ENCODE results near the gene HHAT.

Gene HHAT

DNA sequence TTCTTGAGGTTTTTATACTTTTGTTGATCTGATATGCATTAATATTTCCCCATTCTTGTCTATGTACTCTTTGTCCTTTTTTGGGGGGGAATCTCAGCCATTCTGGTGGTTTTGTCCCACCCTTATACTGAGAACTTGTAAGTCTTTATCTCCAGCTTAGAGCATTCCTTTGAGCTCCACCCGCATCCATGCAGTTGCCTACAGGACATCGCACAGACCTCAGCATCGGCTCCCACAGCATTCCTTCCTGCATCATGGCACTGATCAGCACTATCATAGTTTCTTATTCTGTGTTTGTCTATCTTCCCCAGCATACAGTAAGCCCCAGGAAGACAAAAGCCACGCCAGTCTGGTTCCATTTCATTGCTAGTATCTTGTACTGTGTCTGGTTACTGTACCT, 33.0 kb downstream of the HHAT start:
- DNase-seq, result no peak

DNA sequence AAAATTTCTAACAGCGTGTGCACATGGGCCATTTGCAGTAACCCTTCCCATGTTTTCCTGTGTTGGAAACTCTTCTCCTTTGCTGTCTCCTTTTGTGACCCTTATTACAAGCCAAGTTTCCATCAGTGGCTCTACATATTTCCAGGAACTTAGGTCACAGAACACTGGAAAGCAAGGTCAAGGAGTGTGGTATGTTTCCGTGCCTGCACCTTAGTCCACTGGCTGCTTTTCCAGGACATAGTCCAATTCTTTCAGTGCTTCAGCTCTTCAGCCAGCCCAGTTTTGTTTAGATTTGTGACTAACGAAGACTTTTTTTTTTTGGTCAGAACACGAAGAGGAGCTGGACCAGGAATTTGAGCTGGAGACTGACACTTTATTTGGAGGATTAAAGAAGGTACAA, 33.8 kb downstream of the HHAT start:
- no peak for DNase-seq

DNA sequence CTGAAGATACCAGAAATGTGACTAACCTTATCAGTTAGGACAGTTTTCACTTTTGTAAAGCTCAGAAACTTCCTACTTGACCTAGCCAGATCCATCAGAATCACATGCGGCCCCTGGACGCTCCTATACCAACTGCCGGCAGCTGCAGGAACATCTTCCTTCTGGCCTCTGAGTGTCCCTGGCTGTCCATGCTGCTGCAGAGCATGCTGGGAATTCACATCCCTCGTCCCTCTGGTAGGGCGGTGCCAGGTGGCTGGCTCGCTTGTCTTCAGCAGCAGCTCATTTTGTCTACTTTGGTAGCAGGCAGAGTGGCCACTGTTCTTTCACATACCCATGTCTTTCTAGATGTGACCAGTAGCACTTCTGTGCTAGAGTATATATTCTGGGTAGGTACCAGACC, 34.4 kb downstream of the HHAT start:
- DNase-seq, result no peak

DNA sequence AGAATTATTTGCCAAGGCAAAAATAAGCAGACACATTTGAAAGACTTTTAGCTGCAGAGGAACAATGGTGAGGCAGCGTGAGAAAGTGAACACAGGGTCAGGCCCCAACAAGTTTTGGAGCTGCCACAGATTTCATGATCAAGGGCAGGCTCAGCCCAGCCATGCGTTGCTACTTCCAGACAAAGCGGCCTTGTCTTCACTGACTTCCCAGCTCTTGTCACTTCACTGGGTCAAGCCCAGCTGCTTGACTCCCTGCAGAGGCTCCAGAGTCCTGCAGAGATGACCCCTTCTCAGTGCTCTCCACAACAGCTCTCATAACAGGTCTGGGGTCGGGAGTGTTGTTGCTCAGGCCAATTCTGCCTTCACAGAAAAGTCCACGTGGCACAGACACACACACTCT, 35.8 kb downstream of the HHAT start:
- no peak for DNase-seq

DNA sequence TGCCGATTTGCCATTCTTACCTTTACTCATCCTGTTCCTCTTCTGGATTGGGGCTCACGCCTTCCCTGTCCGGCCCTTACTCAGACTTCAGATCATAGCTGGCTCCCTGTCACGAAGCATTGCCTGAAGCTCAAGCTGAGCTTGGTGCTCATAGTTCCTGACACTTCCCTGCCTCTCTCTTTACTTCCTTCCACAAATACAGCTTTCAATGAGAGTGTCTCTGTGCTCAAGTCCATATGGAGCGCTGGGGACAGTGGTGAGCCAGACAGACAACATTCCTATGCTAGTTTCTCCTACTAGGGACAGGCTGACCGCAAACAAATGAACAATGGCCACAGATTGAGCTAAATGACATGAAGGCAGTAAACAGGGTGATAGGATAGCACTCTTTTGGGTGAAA, 38.1 kb downstream of the HHAT start:
- no peak for DNase-seq

DNA sequence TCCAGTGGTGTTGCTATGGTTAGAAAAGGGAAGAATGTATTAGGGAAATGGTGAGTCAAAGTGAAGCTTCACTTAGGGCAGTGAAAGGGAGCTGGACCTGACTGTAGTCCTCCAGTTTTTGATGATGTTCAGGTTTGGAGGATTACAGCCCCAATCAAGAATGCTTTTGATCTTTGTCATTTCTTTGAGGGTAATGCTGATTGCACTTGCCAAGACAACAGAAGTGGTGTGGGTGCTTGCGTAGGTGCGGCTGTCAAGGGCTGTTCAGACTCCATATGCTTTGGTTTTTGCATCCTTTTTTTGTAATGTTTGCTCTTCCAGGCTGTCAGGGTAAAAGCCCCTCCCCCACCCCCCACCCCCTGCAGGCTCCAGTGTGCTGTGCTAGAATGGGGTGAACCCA, 38.9 kb downstream of the HHAT start:
- DNase-seq, result no peak

DNA sequence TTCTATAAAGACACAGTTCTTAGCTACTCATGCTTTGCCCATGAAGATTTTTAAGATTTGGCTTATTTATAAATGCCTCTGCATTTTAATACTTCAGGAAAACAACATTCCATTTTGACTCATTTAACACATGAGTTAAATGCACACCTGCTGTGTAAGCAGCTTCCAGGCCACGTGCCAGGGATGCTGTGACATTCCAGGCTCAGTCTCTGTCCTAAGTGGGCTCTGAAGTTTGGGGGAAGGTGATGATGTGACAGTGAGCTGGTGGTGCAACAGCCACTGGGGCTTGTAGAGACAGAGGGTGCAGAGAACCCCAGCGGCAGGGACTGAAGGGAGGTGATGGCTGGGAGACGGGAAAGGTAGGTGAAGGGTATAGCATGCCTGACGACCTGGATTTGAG, 40.7 kb downstream of the HHAT start:
- DNase-seq, result no peak

DNA sequence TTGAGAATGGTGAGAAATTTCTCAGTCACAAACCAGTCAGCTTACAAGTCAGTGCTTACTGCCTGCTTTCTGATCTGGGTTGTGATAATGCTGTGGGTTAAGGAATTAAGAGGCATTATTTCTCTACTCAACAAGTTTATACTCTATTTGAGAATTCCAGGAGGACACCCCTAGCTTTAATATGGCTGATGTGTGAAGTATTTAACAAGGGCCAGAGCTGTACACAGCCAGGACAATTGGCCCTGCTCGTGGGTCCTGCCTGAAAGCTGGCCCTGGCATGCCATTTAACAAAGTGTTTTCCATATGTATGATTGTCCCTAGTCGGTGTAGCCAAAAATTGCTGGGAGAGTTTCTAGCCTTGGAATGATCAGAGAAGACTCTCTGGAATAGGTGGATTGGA, 43.2 kb downstream of the HHAT start:
- DNase-seq, result no peak

DNA sequence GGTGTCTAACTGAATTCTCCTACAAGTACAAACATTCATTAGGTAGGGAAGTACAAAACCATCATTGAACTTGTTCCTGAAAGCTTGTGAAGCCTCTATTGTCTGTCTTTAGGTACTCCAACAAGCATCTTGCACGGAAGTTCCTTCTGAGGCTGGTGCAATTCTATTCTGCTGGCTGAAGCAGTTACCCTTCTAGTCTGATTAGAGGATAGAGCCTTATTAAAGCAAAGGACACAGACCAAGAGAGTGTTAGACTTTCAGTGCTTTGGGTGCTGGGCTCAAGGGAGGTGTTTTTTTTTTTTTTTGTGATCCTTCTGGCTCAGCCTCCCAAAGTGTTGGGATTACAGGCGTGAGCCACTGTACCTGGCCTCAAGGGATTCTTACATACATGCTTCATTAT, 43.8 kb downstream of the HHAT start:
- no peak for DNase-seq

DNA sequence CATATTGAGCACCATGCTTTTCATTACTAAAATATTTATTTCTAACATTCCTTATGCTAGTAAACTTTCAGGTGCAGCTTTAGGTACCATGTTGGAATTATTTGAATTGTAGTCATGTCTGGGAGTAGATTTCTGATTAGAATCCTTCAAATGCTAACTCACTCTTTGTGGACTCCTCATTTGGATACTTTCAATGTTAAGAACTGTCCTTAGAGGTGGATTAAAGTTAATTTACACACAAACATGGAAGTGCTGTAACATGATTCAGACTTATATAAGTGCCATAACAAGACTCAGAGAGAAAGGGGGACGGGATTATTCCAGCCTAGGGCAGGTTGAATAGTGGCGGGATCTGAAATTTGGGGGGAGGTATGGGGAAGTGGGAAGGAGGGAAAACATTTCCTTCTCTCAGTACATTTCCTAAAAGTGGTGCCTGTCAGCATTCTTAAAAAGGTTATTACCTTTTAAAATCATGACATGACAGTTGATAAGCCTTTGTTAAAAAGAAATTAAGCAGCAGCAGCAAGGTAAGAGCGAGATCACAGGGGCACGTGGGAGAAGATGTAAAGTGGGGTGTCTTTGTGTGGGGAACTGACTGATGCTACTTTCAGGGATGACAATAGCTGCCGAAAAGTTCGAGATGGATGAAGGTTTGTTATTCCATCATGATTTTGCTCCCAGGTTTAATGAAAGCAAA, 44.4 kb downstream of the HHAT start:
- no peak for DNase-seq

DNA sequence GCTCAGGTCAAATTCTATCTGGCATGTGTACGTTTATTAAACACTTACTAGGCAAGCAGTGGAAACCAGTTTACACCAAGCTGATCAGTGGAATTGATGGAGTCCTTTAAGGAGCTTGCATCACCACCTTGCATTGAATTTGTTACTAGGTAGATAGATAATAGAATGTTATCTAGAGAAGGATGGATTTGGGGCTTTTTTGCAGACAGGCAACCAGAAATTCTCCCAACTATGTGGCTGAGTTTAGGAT, 44.9 kb downstream of the HHAT start:
- no peak for DNase-seq

DNA sequence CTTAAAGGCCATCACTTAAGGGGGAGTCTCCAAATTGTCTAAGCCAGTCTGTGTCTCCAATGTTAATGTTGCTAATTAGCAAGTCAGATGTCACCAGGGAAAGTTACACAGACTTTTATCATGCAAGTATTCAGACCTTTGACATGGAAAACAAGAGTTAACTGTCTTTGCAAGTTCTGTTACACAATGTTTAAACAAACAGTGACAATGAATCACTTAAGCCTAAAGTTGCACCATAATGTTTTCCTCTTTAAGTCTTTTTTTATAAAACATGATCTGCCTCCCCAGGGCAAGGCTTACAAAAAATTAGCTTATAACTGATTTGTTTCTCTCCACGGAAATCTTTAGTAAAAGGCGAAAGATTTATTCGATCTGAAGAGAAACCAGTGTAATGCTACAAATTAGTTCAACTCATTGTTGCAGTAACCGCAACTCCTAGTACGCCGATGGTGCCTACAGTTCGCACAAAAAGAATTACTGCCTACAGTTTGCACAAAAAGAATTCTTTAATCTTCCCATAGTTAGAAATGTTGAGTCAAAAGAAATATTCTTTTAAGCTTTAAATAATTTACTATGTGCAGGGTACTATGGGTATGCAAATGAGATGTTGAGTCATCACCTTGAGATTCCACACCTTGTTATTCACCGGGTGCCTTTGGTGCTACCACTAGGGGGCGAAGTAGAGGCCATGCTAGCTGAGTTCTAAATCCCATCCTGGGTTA, 45.3 kb downstream of the HHAT start:
- DNase-seq, result no peak

DNA sequence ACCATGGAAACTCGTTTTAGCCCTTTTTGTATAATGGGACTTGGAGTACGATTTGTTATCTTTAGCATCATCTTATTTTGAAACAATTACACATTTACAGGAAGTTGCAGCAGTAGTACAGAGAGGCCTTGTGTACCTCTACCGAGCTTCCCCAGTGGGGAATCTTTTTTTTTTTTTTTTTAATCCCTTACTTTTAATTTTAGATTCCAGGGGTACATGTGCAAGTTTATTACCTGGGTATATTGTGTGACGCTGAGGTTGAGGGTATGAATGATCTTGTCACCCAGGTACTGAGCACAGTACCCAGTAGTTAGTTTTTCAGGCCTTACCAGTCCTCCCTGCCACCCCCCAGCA, 45.9 kb downstream of the HHAT start:
- DNase-seq, result no peak

DNA sequence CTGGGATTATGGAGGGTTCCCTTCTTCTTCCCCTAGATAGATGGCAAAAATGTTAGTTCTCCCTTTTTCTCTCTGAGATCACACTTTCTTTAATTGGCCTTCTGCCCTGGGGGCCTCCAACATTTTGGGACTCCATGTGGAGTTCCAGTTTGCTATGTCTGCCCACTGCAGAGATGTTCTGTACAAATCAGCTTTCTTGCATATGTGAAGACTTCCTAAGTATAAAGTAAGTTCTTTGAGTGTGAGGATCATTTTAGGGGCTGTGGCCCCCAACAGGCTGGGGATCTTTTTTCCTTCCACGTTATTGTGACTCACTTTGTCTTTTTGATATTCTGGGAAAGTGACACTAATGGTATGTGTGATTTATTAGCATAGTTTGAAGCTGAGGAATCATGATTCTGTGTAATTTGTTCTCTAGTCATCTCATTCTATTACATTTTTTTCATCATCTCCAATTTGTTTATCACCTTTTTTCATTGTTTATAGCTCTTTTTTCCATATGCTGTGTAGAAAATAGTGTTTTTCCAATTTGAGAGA, 48.2 kb downstream of the HHAT start:
- DNase-seq, result no peak

DNA sequence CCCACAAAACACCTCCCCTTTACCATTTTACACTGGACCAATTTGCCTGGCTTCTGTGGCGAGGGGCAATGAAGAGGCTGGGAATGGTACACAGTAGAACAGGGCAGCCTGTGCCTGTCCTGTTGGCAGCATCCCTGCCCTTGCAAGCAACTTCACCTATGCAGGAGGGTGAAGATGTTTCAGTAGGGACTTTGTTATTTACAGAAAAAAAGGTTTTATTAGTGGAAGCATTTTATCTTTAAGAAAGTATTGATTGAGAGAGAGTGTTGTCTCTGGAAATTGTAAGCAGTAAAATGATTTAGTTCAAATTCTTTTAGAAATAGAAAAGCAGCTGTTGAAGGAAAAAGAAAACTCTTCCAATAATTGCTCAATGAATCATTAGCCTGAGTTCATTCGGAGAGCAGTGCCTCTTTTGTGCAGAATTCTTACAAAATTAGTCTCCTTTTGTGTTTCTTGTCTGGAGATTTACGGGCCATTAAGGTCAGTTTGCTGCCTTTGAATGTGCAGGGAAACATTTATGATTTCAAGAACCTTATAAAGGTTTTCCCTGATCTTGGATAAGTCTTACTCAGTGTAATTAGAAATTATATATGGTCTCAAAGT, 49.1 kb downstream of the HHAT start:
- DNase-seq, result no peak

DNA sequence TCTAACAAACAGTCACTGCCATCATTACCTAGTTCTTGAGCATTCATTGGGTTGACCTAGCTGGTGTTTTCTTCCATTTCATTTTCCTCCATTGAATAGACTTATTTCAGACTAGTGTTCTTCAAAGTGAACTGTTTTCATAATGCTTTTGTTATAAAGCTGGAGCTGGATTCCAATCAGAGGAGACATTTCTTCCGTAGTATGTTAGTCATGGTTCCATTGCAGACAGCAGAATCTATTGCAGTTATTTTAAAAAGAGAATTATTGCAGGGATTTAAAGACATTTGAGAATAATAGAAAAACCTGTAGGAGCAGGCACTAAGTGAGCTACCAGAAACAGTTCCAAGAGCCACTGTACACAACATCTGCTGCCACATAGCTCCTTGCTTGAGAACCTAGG, 50.0 kb downstream of the HHAT start:
- no peak for DNase-seq

DNA sequence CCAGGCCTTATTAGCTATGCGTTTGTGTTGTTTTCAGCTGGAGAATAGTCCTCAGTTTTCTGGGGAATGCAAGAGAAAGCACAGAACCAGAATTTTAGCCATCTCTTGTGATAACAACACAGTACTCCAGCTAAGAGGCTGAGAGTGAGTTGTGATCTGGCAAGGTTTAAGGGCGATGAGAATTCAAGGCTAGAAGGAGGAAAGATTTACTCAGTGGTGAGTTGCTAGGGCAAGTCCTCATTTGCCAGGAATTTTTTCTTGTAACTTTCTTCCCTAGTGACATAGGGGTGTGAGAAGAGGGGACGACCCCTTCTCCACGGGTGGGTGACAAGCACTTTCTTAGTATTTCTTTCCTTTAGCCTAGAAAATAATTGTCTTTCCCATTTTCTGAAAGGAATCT, 53.2 kb downstream of the HHAT start:
- no peak for DNase-seq

DNA sequence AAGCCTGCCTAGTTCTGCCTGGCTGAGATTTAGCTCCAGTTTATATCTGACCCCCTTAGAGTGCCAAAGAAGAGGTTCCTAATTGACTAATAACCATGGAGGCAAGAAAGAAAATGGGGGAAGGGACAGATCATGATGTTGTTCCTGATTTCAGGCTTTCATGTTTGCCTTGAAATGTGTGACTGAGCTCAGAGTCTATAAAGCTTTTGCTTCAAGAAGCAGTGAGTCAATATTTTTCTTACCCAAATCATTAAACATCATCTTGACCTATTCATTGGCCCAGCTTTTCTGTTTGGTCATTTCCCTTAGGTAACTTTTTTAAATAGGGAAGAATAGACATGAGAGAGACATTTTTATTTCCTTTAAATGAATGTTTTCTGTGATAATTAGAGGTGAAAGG, 55.9 kb downstream of the HHAT start:
- DNase-seq, result no peak

DNA sequence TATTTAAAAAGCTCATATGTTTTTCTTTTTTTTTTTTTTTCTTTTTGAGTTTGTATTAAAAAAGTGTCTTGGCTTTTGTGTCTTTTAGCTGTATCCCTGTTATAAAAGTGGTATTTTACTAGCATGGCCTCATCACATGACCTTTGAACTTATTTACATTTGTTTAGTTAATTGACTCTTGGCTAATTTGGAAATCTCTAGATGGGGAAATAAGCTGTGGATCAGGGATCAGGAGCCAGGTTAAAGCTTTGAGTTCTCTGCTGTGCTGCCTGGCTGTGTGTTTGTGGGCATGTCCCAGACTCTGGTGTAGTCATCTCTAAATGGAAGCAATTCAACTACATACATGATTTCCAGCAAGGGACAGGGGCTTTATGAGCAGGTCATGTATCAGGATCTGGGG, 56.5 kb downstream of the HHAT start:
- no peak for DNase-seq

DNA sequence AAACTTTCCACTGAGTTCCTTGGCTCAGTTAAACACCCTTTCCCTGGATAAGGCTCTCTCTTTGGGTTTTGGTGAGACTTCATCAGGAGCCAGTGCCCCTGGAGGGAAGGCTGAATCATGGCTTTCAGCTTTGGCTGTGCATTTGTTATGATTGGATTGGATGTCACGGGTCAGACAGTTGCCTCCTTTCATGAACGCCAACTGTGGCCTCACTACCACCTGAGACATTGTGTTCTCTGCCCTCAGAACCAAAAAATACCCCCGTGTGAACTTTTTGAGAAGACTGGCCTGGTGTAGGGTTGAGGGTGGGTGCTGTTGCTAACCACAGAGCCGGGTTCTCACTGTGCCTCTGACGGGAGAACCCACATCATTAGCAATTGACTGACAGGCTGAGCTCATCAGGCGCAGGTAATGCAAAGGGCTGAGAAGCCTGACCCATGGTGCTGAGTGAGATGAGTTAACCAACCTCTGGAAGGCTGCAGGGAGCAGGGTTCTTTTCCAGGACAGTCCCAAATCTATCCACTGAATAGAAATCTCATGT, 65.6 kb downstream of the HHAT start:
- no peak for DNase-seq

DNA sequence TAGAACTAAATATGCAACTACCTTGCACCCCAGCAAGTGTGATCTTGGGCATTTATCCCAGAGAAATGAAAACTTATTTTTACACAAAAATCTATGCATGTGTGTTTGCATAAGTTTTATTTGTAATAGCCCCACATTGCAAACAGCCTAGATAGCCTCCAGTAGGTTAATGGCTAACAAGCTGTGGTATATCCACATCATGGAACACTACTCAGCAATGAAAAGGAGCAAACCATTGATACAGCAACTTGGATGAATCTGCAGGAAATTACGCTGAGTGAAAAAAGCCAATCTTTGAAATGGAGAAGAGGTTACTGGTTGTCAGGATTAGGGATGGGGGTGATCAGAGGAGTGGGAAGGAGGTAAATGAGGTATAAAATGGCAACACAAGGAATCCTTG, 67.8 kb downstream of the HHAT start:
- DNase-seq, result no peak

DNA sequence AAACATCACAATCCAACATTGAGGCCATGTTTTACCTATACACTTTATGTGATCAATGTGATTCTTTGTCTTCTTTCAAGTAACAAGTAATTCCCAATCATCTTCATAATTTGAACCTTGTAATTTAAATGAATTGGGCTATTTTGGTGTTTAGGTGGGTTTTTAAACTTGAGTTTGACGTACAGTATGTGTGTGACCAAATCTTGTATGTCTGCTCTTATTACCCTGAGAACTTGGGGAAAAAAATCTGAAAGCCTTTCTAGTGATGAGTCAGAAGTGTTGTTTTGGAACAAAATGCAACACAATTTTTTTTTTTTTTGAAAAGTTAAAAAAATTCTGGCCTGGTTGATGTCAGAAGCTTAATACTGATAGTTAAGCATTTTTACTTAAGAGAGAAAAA, 68.5 kb downstream of the HHAT start:
- no peak for DNase-seq

DNA sequence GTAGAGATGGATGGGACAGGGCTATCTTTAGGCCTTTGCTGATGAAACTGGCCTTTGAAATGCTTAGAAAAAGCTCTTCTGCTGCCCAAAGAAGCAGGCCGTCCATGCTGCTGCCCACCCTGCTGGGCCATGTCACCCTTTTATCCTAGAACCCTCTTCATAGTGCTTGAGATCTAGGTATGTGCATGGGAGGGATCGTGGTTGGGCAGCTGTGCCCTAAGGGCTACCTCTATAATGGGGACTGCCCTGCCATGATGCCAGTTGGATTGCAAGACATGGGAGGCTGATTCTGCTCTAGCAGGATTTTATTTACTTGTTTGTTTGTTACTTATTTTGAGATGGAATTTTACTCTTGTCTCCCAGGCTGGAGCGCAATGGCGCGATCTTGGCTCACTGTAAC, 69.0 kb downstream of the HHAT start:
- DNase-seq, result no peak

DNA sequence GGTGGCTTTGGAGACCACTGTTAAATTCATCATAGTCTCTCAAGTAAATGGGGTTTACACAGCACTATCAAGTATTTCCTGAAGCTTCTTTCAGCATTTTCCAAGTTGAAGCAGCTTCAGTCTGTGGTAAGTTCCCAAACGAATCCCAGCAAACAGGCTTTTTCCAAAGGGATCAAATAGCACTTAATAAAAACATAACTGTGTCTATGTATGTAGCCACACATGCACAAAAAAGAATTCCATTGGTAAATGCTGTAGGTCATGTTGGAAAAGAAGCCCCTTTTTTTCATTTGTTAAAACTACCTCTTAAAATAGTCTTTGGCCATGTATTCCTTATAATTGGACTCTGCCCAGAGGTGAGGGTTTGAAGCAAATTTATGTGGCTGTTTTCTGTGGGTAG, 69.8 kb downstream of the HHAT start:
- DNase-seq, result no peak

Data from NCI-H510A (cell line).